HEK293 (cell line): Measurements from ENCODE around the gene MPHOSPH10.

Experiments
- CTCF ChIA-PET: fragments of 350-600 bp; formaldehyde crosslinking; extraction: SDS; loops from one replicate; lab custom pipeline; 2021; ENCODE audit warnings: antibody characterized with exemption; lab: Yijun Ruan, JAX
- POLR2A ChIA-PET: fragments of 300-600 bp; formaldehyde crosslinking; extraction: SDS; loops from one replicate; lab custom pipeline; 2020; ENCODE audit warnings: antibody characterized with exemption, inconsistent platforms; lab: Yijun Ruan, JAX
- H3K27ac ChIP-seq: fragments of 200-500 bp; sonication (Bioruptor generic); 2 replicates; pipeline ENCODE4 v1.5.1; 2014; ENCODE audit warnings: low read depth, low read length, control low read depth, inconsistent platforms; ENCODE audit errors: extremely low read depth
- H3K36me3 ChIP-seq, 2 experiments: fragments of 200-500 bp in 1 of 2; sonication (Bioruptor generic) in 1 of 2; 1 replicate in 1 of 2; 2 replicates in 1 of 2; pipeline ENCODE4 v1.5.1; 2014 to 2017; ENCODE audit warnings: inconsistent platforms in 2 of 2, low read length in 2 of 2; ENCODE audit not compliant: control insufficient read depth in 2 of 2, insufficient read depth in 1 of 2
- H3K4me1 ChIP-seq: fragments of 200-500 bp; sonication (Bioruptor generic); 2 replicates; pipeline ENCODE4 v1.5.1; 2014; ENCODE audit warnings: mild to moderate bottlenecking, low read length, inconsistent platforms; ENCODE audit not compliant: control insufficient read depth, insufficient read depth
- H3K4me3 ChIP-seq: 2 replicates; pipeline ENCODE4 v1.5.1; 2011; ENCODE audit warnings: low read depth, mild to moderate bottlenecking, control low read depth, low read length, moderate library complexity
- H3K9me3 ChIP-seq: fragments of 200-500 bp; sonication (Bioruptor generic); 2 replicates; pipeline ENCODE4 v1.5.1; 2014; ENCODE audit warnings: low read depth, low read length, inconsistent platforms; ENCODE audit not compliant: control insufficient read depth, insufficient read depth
- FEZF1 ChIP-seq: fragments of 450-650 bp; formaldehyde crosslinking; IDR thresholded peaks from 2 replicates; pipeline ENCODE4 v1.5.1; 2016; ENCODE audit warnings: missing biosample characterization, missing genetic modification characterization
- GFI1B ChIP-seq: fragments of 450-650 bp; formaldehyde crosslinking; IDR thresholded peaks from 2 replicates; pipeline ENCODE4 v1.5.1; 2016; ENCODE audit warnings: missing biosample characterization, missing genetic modification characterization
- HOXD13 ChIP-seq: sonication (generic); formaldehyde crosslinking; IDR thresholded peaks from 2 replicates; pipeline ENCODE4 v1.8.0; 2022; ENCODE audit warnings: missing genetic modification reagents, borderline replicate concordance
- INSM2 ChIP-seq: fragments of 450-650 bp; formaldehyde crosslinking; IDR thresholded peaks from 2 replicates; pipeline ENCODE4 v1.5.1; 2016; ENCODE audit warnings: missing biosample characterization, missing genetic modification characterization
- KLF10 ChIP-seq: fragments of 450-650 bp; IDR thresholded peaks from 2 replicates; pipeline ENCODE4 v1.5.1; 2018; ENCODE audit warnings: missing biosample characterization, mild to moderate bottlenecking, missing genetic modification characterization
- KLF7 ChIP-seq: fragments of 450-650 bp; formaldehyde crosslinking; IDR thresholded peaks from 2 replicates; pipeline ENCODE4 v1.5.1; 2016; ENCODE audit warnings: missing biosample characterization, missing genetic modification characterization, borderline replicate concordance
- OSR2 ChIP-seq: fragments of 450-650 bp; formaldehyde crosslinking; IDR thresholded peaks from 2 replicates; pipeline ENCODE4 v1.5.1; 2016; ENCODE audit warnings: missing biosample characterization, missing genetic modification characterization
- WT1 ChIP-seq: fragments of 450-650 bp; formaldehyde crosslinking; IDR thresholded peaks from 2 replicates; pipeline ENCODE4 v1.5.1; 2016; ENCODE audit warnings: missing biosample characterization, missing genetic modification characterization
- ZFHX2 ChIP-seq: fragments of 450-650 bp; formaldehyde crosslinking; conservative IDR thresholded peaks from 2 replicates; pipeline ENCODE4 v1.5.1; 2016; ENCODE audit warnings: missing biosample characterization, missing genetic modification characterization
- ZFP3 ChIP-seq: fragments of 450-650 bp; formaldehyde crosslinking; IDR thresholded peaks from 2 replicates; pipeline ENCODE4 v1.5.1; 2016; ENCODE audit warnings: low read depth, missing biosample characterization, missing genetic modification characterization
- ZNF169 ChIP-seq: fragments of 450-650 bp; formaldehyde crosslinking; IDR thresholded peaks from 2 replicates; pipeline ENCODE4 v1.5.1; 2016; ENCODE audit warnings: missing biosample characterization, missing genetic modification characterization
- ZNF174 ChIP-seq: fragments of 450-650 bp; formaldehyde crosslinking; IDR thresholded peaks from 2 replicates; pipeline ENCODE4 v1.5.0; 2017; ENCODE audit warnings: missing biosample characterization, mild to moderate bottlenecking, missing genetic modification characterization
- ZNF214 ChIP-seq: fragments of 450-650 bp; formaldehyde crosslinking; IDR thresholded peaks from 2 replicates; pipeline ENCODE4 v1.5.1; 2017; ENCODE audit warnings: missing biosample characterization, mild to moderate bottlenecking, missing genetic modification characterization, borderline replicate concordance
- ZNF280D ChIP-seq: fragments of 450-650 bp; formaldehyde crosslinking; IDR thresholded peaks from 2 replicates; pipeline ENCODE4 v1.5.1; 2016; ENCODE audit warnings: missing biosample characterization, missing genetic modification characterization
- ZNF335 ChIP-seq: fragments of 450-650 bp; formaldehyde crosslinking; conservative IDR thresholded peaks from 2 replicates; pipeline ENCODE4 v1.5.1; 2016; ENCODE audit warnings: missing biosample characterization, missing genetic modification characterization
- ZNF423 ChIP-seq: fragments of 450-650 bp; formaldehyde crosslinking; IDR thresholded peaks from 2 replicates; pipeline ENCODE4 v1.5.1; 2016; ENCODE audit warnings: missing biosample characterization, missing genetic modification characterization
- ZNF426 ChIP-seq: fragments of 450-650 bp; formaldehyde crosslinking; IDR thresholded peaks from 2 replicates; pipeline ENCODE4 v1.5.1; 2017; ENCODE audit warnings: missing biosample characterization, missing genetic modification characterization, mild to moderate bottlenecking, inconsistent platforms, moderate library complexity
- ZNF433 ChIP-seq: fragments of 450-650 bp; formaldehyde crosslinking; IDR thresholded peaks from 2 replicates; pipeline ENCODE4 v1.5.1; 2016; ENCODE audit warnings: missing biosample characterization, missing genetic modification characterization, low read depth
- ZNF48 ChIP-seq: fragments of 450-650 bp; formaldehyde crosslinking; IDR thresholded peaks from 2 replicates; pipeline ENCODE4 v1.5.1; 2016; ENCODE audit warnings: missing biosample characterization, missing genetic modification characterization
- ZNF518A ChIP-seq: fragments of 450-650 bp; formaldehyde crosslinking; conservative IDR thresholded peaks from 2 replicates; pipeline ENCODE4 v1.5.1; 2016; ENCODE audit warnings: low read depth, missing biosample characterization, missing genetic modification characterization
- ZNF600 ChIP-seq: fragments of 450-650 bp; formaldehyde crosslinking; IDR thresholded peaks from 2 replicates; pipeline ENCODE4 v1.5.1; 2016; ENCODE audit warnings: missing biosample characterization, missing genetic modification characterization
- ZNF610 ChIP-seq: fragments of 450-650 bp; formaldehyde crosslinking; IDR thresholded peaks from 2 replicates; pipeline ENCODE4 v1.5.1; 2016; ENCODE audit warnings: missing biosample characterization, missing genetic modification characterization, borderline replicate concordance
- ZNF621 ChIP-seq: fragments of 450-650 bp; formaldehyde crosslinking; IDR thresholded peaks from 2 replicates; pipeline ENCODE4 v1.5.1; 2017; ENCODE audit warnings: missing biosample characterization, missing genetic modification characterization
- ZNF707 ChIP-seq: fragments of 450-650 bp; formaldehyde crosslinking; IDR thresholded peaks from 2 replicates; pipeline ENCODE4 v1.5.1; 2016; ENCODE audit warnings: missing biosample characterization, missing genetic modification characterization
- ZNF768 ChIP-seq: fragments of 450-650 bp; formaldehyde crosslinking; IDR thresholded peaks from 2 replicates; pipeline ENCODE4 v1.5.1; 2018; ENCODE audit warnings: missing biosample characterization, mild to moderate bottlenecking, missing genetic modification characterization
- ZNF776 ChIP-seq: fragments of 450-650 bp; formaldehyde crosslinking; IDR thresholded peaks from 2 replicates; pipeline ENCODE4 v1.5.0; 2017; ENCODE audit warnings: missing biosample characterization, missing genetic modification characterization, borderline replicate concordance
- ZSCAN5A ChIP-seq: fragments of 450-650 bp; formaldehyde crosslinking; IDR thresholded peaks from 2 replicates; pipeline ENCODE4 v1.5.1; 2016; ENCODE audit warnings: missing biosample characterization, missing genetic modification characterization

MPHOSPH10 gene

GRCh38 chr2:71130152-71130904, at the start of gene MPHOSPH10, which contains the start of gene MCEE:
Gene MPHOSPH10, plus strand, starts transcription at chr2:71130634. Its CDS starts 32 bp downstream, at chr2:71130666.
Gene MCEE, minus strand, starts transcription at chr2:71130229. Its CDS starts 10 bp downstream, at chr2:71130219.
- Histone ChIP-seq H3K9me3 (no peaks in the 10 kb centered on the region), H3K4me1 (0 out of 2 replicates have a peak, but pooled peaks cover 3% of the 10 kb centered on the region), H3K36me3 (peaks cover 18 to 24% of the 10 kb centered on the region in 2 experiments), H3K4me3 (peak within 1 kb of the TSS; percentile 90), H3K27ac (peak within 1 kb of the TSS; percentile 79)
- ChIA-PET POLR2A (interaction anchor here (0.6 to 1.5 kb wide), 11 partner anchors 9 to 362 kb away, joined by 3 to 9 read pairs (median 3); partner anchors contain the start of genes ADD2 and NAGK), CTCF (interaction anchor here (0.8 to 2.8 kb wide), 3 partner anchors 26 to 129 kb away, joined by 3 to 14 read pairs (median 5); no protein-coding TSS in a partner anchor)
- TF ChIP-seq ZNF174 (tag by site-specific recombination) = no peak
- peak; percentile 54 for TF ChIP-seq WT1 (tag by site-specific recombination)
- TF ChIP-seq ZNF426 (tag by site-specific recombination) = no peak
- TF ChIP-seq ZNF280D (tag by site-specific recombination) = peak; percentile 55; the same call in 1 of the 2 replicates
- no peak for TF ChIP-seq ZNF776 (tag by site-specific recombination)
- TF ChIP-seq ZNF707 (tag by site-specific recombination) = no peak
- no peak for TF ChIP-seq ZFHX2 (tag by site-specific recombination)
- TF ChIP-seq OSR2 = no peak
- TF ChIP-seq ZSCAN5A (tag by site-specific recombination) = peak; percentile 58; the same call in 1 of the 2 replicates
- peak; percentile 63; the same call in 1 of the 2 replicates for TF ChIP-seq ZNF335
- no peak for TF ChIP-seq ZNF48 (tag by site-specific recombination)
- TF ChIP-seq KLF10 (tag by site-specific recombination) = peak; percentile 89
- no peak for TF ChIP-seq HOXD13
- TF ChIP-seq ZNF423 (tag by site-specific recombination) = no peak
- no peak for TF ChIP-seq ZNF433 (tag by site-specific recombination)
- no peak for TF ChIP-seq ZNF214
- peak; percentile 89 for TF ChIP-seq KLF7 (tag by site-specific recombination)
- TF ChIP-seq ZNF169 (tag by site-specific recombination) = no peak
- TF ChIP-seq FEZF1 = no peak
- TF ChIP-seq ZNF768 (tag by site-specific recombination) = no peak
- no peak for TF ChIP-seq ZNF610
- peak; percentile 40; the same call in 1 of the 2 replicates for TF ChIP-seq INSM2 (tag by site-specific recombination)
- TF ChIP-seq ZNF518A (tag by site-specific recombination) = peak; percentile 59
- TF ChIP-seq ZFP3 = no peak
- TF ChIP-seq ZNF621 (tag by site-specific recombination) = no peak
- TF ChIP-seq GFI1B (tag by site-specific recombination) = no peak
- peak; percentile 25 for TF ChIP-seq ZNF600
